Measurements from ENCODE around the gene FFAR1.

Gene FFAR1

GRCh38 chr19:35306473-35307246, 41.0 kb upstream of the FFAR1 start:
- Histone ChIP-seq H3K27ac (ENCODE audit: low read depth, low read length) (no peak overlapping the region), H3K9me3 (ENCODE audit: low read length) (no peaks in the 10 kb centered on the region), H3K9ac (ENCODE audit: low read length) (no peak overlapping the region), H3K4me3 (ENCODE audit: low read depth in 1 of 2, low read length in 2 of 2) (no peak overlapping the region), H3K27me3 (ENCODE audit: control insufficient read depth in 1 of 2, insufficient read depth in 2 of 2, low read length in 2 of 2) (peaks cover 4 to 10% of the 10 kb centered on the region in 2 donors), H3K4me1 (ENCODE audit: insufficient read depth, low read length) (no peaks in the 10 kb centered on the region), H3K36me3 (ENCODE audit: insufficient read depth, low read length) (no peaks in the 10 kb centered on the region)

DNA sequence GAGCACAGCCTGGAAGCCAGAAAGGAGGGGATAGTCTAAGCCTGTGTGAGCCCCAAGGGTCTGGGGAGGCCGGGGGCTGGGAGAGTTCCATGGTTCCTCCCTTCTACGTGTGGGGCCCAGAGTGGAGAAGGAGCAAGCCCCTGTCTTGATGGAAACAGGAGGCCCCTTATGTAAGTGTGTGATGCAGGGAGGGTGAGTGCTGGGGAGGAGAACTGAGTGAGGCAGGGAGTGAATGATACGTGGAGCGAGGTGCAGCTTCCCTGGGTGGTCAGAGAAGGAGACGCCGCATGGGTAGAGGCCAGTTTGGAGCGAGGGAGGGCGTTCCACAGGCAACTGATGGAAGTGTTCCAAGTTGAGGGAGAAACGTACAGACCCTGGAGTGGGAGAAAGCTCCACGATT, 39.8 kb upstream of the FFAR1 start:
- H3K27me3 ChIP-seq (ENCODE audit: control insufficient read depth in 1 of 2, insufficient read depth in 2 of 2, low read length in 2 of 2), result peaks cover 0 to 5% of the 10 kb centered on the region in 2 donors
- H3K4me1 ChIP-seq (ENCODE audit: insufficient read depth, low read length), result no peaks in the 10 kb centered on the region

GRCh38 chr19:35308910-35309309, 38.8 kb upstream of the FFAR1 start:
- no peak overlapping the region for H3K27ac ChIP-seq (ENCODE audit: low read depth, low read length)
- H3K9me3 ChIP-seq (ENCODE audit: low read length), result no peaks in the 10 kb centered on the region
- peaks cover 0 to 5% of the 10 kb centered on the region in 2 donors for H3K27me3 ChIP-seq (ENCODE audit: control insufficient read depth in 1 of 2, insufficient read depth in 2 of 2, low read length in 2 of 2)
- H3K4me1 ChIP-seq (ENCODE audit: insufficient read depth, low read length), result no peaks in the 10 kb centered on the region
- no peak overlapping the region for H3K9ac ChIP-seq (ENCODE audit: low read length)
- no peak overlapping the region for H3K4me3 ChIP-seq (ENCODE audit: low read depth in 1 of 2, low read length in 2 of 2)
- H3K36me3 ChIP-seq (ENCODE audit: insufficient read depth, low read length), result no peaks in the 10 kb centered on the region

More for the DNA sequence above, 39.8 kb upstream of the FFAR1 start:
- Histone ChIP-seq H3K4me3 (ENCODE audit: low read depth in 1 of 2, low read length in 2 of 2) (no peak overlapping the region), H3K9ac (ENCODE audit: low read length) (no peak overlapping the region), H3K9me3 (ENCODE audit: low read length) (no peaks in the 10 kb centered on the region), H3K36me3 (ENCODE audit: insufficient read depth, low read length) (no peaks in the 10 kb centered on the region), H3K27ac (ENCODE audit: low read depth, low read length) (no peak overlapping the region)

DNA sequence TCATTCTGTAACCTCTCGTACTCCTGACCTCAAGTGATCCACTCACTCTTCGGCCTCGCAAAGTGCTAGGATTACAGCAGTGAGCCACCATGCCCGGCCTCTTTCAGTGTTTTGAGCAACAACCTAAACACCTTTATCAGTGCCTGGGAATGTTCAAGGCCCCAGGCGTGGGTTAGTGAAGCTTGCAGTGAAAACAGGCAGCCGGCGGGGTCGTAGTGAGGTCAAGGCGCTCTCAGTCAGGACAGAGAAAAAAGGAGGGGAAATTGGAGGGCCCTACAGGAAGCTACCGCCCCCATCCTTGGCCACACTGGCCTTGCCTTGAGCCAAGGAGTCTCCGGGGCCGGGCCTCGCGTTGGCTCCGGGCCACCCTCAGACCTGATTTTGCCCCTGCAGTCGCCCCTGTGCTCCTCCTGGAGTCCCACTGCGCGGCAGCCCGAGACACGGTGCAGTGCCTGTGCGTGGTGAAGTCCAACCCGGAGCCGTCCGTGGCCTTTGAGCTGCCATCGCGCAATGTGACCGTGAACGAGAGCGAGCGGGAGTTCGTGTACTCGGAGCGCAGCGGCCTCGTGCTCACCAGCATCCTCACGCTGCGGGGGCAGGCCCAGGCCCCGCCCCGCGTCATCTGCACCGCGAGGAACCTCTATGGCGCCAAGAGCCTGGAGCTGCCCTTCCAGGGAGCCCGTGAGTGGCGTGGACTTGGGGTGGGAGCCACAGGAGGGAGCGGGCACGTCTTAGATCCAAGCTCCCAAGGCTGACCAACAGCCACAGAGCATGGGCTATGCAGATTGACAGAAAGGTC, 38.0 kb upstream of the FFAR1 start:
- no peak overlapping the region for H3K9ac ChIP-seq (ENCODE audit: low read length)
- no peak overlapping the region for H3K4me3 ChIP-seq (ENCODE audit: low read depth in 1 of 2, low read length in 2 of 2)
- no peak overlapping the region for H3K27ac ChIP-seq (ENCODE audit: low read depth, low read length)
- no peaks in the 10 kb centered on the region for H3K9me3 ChIP-seq (ENCODE audit: low read length)
- peaks cover 0 to 5% of the 10 kb centered on the region in 2 donors for H3K27me3 ChIP-seq (ENCODE audit: control insufficient read depth in 1 of 2, insufficient read depth in 2 of 2, low read length in 2 of 2)
- no peaks in the 10 kb centered on the region for H3K4me1 ChIP-seq (ENCODE audit: insufficient read depth, low read length)
- H3K36me3 ChIP-seq (ENCODE audit: insufficient read depth, low read length), result no peaks in the 10 kb centered on the region

GRCh38 chr19:35310331-35310730, 37.4 kb upstream of the FFAR1 start:
- no peaks in the 10 kb centered on the region for H3K4me1 ChIP-seq (ENCODE audit: insufficient read depth, low read length)
- H3K36me3 ChIP-seq (ENCODE audit: insufficient read depth, low read length), result no peaks in the 10 kb centered on the region
- no peaks in the 10 kb centered on the region for H3K27me3 ChIP-seq (ENCODE audit: control insufficient read depth in 1 of 2, insufficient read depth in 2 of 2, low read length in 2 of 2)
- no peak overlapping the region for H3K27ac ChIP-seq (ENCODE audit: low read depth, low read length)
- H3K9ac ChIP-seq (ENCODE audit: low read length), result no peak overlapping the region
- no peaks in the 10 kb centered on the region for H3K9me3 ChIP-seq (ENCODE audit: low read length)
- H3K4me3 ChIP-seq (ENCODE audit: low read depth in 1 of 2, low read length in 2 of 2), result no peak overlapping the region

DNA sequence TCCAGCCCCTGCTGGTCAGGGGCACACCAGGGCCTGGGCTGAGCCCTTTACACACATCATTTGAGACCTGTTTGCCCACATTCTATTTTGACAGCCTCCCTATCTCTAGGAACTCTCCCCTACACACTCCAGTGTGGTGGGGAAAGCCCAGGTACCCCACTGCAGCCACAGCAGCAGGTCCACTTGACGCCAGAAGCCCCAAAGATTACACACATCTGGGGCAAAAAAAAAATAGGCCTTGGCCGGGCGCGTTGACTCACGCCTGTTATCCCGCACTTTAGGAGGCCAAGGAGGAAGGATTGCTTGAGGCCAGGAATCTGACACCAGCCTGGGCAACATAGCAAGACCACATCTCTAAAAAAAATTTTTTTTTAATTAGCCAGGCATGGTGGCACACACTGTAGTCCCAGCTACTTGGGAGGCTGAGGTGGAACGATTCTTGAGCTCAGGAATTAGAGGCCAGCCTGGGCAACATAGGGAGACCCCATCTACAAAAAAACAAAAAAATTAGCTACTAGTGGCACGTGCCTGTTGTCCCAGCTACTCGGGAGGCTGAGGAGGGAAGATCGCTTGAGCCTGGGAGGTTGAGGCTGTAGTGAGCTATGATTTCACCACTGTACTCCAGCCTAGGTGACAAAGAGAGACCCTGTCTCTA, 36.8 kb upstream of the FFAR1 start:
- H3K36me3 ChIP-seq (ENCODE audit: insufficient read depth, low read length), result no peaks in the 10 kb centered on the region
- H3K27ac ChIP-seq (ENCODE audit: low read depth, low read length), result no peak overlapping the region
- no peaks in the 10 kb centered on the region for H3K27me3 ChIP-seq (ENCODE audit: control insufficient read depth in 1 of 2, insufficient read depth in 2 of 2, low read length in 2 of 2)
- no peaks in the 10 kb centered on the region for H3K4me1 ChIP-seq (ENCODE audit: insufficient read depth, low read length)
- H3K9me3 ChIP-seq (ENCODE audit: low read length), result no peaks in the 10 kb centered on the region
- no peak overlapping the region for H3K9ac ChIP-seq (ENCODE audit: low read length)
- H3K4me3 ChIP-seq (ENCODE audit: low read depth in 1 of 2, low read length in 2 of 2), result no peak overlapping the region

DNA sequence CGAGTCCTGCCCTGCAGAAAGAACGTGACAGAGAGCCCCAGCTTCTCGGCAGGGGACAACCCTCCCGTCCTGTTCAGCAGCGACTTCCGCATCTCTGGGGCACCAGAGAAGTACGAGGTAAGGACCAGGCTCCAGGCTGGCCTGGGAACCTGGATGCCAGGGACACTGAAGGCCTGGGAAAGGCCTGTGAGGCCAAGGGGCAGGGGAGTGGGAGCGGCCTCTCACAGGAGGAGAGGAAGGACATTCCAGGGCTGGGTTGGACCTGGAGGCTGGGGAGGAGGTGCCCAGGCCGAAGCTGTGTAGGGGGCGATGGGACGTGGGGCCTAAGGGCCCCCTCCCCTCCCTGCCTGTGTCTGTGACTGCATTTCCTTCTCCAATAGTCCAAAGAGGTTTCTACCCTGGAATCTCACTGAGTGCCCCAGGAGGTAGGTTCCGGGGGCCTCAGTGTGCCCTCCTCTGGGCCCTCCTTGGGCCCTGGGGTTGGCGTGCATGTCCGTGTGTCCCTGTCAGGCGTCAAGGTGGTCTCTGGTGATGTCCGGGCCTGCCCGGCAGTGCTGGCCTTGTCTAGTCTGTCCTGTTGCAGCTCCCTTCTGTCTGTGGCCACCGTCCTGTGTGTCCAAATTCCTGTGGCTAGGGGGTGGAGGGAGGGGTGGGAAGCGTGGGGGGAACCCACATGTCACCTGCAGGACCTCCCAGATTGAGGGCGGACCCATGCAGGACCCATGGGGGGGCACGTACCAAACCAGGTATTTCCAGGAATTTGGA, 35.6 kb upstream of the FFAR1 start:
- Histone ChIP-seq H3K27ac (ENCODE audit: low read depth, low read length) (no peak overlapping the region), H3K9me3 (ENCODE audit: low read length) (no peaks in the 10 kb centered on the region), H3K4me1 (ENCODE audit: insufficient read depth, low read length) (no peaks in the 10 kb centered on the region), H3K36me3 (ENCODE audit: insufficient read depth, low read length) (no peaks in the 10 kb centered on the region), H3K27me3 (ENCODE audit: control insufficient read depth in 1 of 2, insufficient read depth in 2 of 2, low read length in 2 of 2) (no peaks in the 10 kb centered on the region), H3K9ac (ENCODE audit: low read length) (no peak overlapping the region), H3K4me3 (ENCODE audit: low read depth in 1 of 2, low read length in 2 of 2) (no peak overlapping the region)

GRCh38 chr19:35313587-35313986, 34.1 kb upstream of the FFAR1 start:
- Histone ChIP-seq H3K4me3 (ENCODE audit: low read depth in 1 of 2, low read length in 2 of 2) (no peak overlapping the region), H3K9me3 (ENCODE audit: low read length) (no peaks in the 10 kb centered on the region), H3K36me3 (ENCODE audit: insufficient read depth, low read length) (no peaks in the 10 kb centered on the region), H3K27me3 (ENCODE audit: control insufficient read depth in 1 of 2, insufficient read depth in 2 of 2, low read length in 2 of 2) (no peaks in the 10 kb centered on the region), H3K9ac (ENCODE audit: low read length) (no peak overlapping the region), H3K27ac (ENCODE audit: low read depth, low read length) (no peak overlapping the region), H3K4me1 (ENCODE audit: insufficient read depth, low read length) (no peaks in the 10 kb centered on the region)

DNA sequence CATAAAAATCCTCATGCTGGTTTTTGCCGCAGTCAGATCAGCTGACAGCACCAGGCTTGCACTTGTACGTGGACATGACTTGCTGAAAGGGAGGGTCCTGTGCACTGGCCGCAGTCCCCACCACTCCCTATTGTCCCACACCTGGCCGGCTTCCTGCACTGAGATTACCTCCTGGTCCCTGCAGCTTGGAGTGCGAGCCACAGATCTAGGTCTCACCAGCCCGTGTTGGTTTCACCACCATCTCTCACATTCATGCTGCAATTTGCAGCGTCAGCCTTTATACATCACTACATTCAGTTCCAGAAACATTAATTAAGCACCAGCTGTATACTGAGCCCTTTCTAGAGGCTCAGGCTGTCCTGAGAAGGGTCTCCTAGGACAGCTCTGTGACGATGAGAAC, 33.7 kb upstream of the FFAR1 start:
- no peaks in the 10 kb centered on the region for H3K36me3 ChIP-seq (ENCODE audit: insufficient read depth, low read length)
- no peak overlapping the region for H3K9ac ChIP-seq (ENCODE audit: low read length)
- H3K4me1 ChIP-seq (ENCODE audit: insufficient read depth, low read length), result no peaks in the 10 kb centered on the region
- no peak overlapping the region for H3K4me3 ChIP-seq (ENCODE audit: low read depth in 1 of 2, low read length in 2 of 2)
- no peak overlapping the region for H3K27ac ChIP-seq (ENCODE audit: low read depth, low read length)
- no peaks in the 10 kb centered on the region for H3K27me3 ChIP-seq (ENCODE audit: control insufficient read depth in 1 of 2, insufficient read depth in 2 of 2, low read length in 2 of 2)
- H3K9me3 ChIP-seq (ENCODE audit: low read length), result no peaks in the 10 kb centered on the region

- Histone ChIP-seq H3K9me3 (ENCODE audit: low read length) (no peaks in the 10 kb centered on the region), H3K27me3 (ENCODE audit: control insufficient read depth in 1 of 2, insufficient read depth in 2 of 2, low read length in 2 of 2) (no peaks in the 10 kb centered on the region), H3K4me3 (ENCODE audit: low read depth in 1 of 2, low read length in 2 of 2) (no peak overlapping the region), H3K4me1 (ENCODE audit: insufficient read depth, low read length) (no peaks in the 10 kb centered on the region), H3K9ac (ENCODE audit: low read length) (no peak overlapping the region), H3K36me3 (ENCODE audit: insufficient read depth, low read length) (no peaks in the 10 kb centered on the region), H3K27ac (ENCODE audit: low read depth, low read length) (no peak overlapping the region)
Observed at GRCh38 chr19:35314858-35315470, 32.7 kb upstream of the FFAR1 start.

All from muscle layer of colon (tissue), 2 donors.